Ecto neural progenitor cell (in vitro differentiated cells): ENCODE results near the gene ST3GAL4.
"Not testable (repeated sequence)": the region's sequence is repeated elsewhere in the genome, so short reads cannot be mapped to it uniquely, and the experiment has no call there.

ENCODE experiments used
- DNase-seq: peaks from one replicate; pipeline ENCODE4 v3.0.0-alpha.2; 2018; ENCODE audit warnings: low spot score

ST3GAL4 gene

GRCh38 chr11:126387857-126388256 lies 32.4 kb downstream of the ST3GAL4 start:
- no peak for DNase-seq

DNA sequence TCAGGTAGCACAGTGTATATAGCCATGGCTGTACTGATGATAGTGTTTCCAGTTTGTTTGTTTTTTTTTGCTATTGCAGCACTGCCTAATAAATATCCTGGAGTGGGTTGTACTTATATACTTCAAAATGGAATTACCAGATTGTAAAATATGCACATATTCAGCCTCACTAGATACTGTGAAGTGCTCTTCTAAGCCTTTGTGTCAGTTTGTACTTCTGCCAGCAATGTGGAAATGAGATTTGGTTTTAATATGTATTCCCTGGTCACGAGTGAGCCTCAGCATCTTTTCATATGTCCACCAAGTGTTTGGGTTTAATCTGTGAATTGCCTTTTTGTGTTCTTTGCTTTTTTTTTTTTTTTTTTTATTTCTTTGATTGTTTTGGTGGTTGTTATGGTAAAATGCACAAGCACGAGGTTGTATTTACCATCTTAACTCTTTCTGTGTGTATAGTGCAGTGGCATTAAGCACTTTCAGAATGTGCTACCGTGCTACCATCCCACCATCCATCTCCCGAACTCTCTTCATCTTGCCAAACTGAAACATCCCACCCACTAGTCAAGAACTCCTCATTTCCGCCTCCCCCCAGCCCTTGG lies 34.9 kb downstream of the ST3GAL4 start:
- no peak for DNase-seq

DNA sequence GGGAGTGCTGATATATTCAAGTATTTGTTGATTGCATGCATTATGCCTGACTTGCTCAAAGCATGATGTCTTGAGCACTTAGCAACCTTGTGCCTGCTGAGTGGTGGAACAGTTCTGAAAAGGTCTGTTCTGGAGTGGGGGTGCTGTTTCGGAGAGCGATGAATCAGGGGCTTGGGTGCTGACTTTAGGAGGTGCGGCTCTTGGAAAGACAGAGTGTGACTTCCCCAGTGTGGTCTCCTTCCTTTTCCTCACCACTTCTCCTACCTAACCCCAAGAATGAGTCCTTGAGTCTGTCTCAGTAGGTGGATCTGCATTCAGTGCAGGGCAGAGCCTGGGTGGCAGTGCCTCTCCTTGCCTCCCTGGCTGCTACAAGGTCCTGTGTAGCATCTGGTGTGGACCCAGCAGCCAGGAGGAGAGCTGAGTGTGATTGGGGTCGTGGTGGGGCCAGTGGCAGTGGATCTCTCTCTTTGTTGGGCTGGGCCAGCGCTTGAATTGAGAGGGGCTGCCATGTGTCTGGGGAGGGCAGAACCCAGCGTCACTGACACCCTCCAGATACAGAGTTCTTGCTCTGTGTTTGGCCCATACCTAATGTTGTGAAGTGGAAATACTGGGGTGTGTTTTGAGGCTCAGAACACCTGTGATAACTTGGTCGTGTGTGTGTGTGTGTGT lies 35.9 kb downstream of the ST3GAL4 start:
- DNase-seq: no peak

DNA sequence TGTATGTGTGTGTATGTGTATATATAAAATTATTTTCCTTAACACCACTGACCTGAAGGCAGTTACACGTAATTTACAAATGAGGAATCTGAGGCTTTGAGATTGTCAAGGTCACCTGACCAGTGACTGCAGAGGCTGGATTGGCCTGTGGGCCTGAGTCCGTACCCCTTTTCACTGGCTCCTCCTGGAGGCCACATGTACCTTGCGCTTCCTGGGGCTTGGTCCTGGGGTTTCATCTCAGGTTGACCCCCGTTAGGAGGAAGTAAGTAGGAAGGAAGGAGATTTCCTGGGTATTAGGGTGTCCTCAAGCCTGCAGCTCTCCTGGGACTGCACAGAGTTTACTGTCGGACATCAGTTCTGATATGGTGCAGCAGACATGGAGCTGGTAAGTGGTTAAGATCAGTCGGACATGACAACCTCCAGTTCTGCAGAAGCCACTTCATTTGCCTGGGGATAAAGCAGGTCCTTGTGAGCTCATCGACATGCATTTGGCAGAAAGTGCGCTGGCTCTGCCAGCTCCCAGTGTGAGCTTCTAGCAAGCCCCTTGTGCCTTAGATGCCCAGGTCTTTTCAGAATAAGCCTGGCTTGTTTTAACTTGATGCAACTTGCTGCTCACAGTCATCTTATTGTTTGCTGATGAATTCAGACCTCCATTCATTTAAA lies 36.6 kb downstream of the ST3GAL4 start:
- DNase-seq: no peak

- no peak for DNase-seq
These were observed 37.1 kb downstream of the ST3GAL4 start for GRCh38 chr11:126392633-126393013.

DNA sequence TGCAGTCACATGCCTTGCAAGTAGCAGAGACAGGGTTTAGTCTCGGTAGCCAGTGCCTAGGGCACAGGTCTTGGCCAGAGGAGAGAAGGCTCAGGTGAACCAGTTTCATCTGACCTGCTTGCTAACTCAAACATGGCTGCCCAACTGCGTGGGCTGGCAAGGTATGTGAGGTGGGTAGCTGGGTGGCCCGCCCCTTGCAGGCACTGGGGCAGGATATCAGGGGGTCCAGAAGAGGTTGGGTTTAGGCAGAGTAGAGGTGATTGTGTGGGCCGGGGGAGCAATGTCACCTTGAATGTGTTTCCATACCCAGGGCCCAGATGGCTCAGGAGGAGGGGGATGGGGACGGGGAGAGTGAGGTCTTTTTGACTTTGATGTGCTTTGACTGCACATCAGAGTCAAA lies 37.7 kb downstream of the ST3GAL4 start:
- DNase-seq: no peak

- DNase-seq: no peak
These were observed 38.5 kb downstream of the ST3GAL4 start for GRCh38 chr11:126394036-126394435.

DNA sequence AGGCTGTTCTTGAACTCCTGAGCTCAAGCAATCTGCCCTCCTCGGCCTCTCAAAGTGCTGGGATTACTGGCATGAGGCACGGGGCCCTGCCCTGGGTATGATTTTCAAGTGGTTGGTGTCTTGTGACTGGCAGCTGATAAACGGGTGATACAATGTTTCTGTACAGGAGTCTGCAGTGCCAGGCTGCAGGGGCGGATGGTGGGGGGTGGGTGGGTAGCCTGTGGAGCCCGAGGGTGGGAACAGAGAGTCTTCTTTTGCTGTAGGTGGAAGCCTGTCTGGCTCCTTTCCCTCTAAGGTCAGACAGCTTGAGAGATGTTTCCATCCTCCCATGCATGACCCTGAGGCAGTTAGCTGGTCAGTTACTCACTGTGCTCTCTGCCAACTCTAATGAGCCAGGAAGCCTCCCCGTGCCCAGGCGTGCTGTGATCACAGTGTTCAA lies 39.2 kb downstream of the ST3GAL4 start:
- DNase-seq: not testable (repeated sequence)

GRCh38 chr11:126395784-126396183 lies 40.3 kb downstream of the ST3GAL4 start:
- not testable (repeated sequence) for DNase-seq

- not testable (repeated sequence) for DNase-seq
These were observed 40.8 kb downstream of the ST3GAL4 start for GRCh38 chr11:126396266-126396665.

GRCh38 chr11:126396965-126397364 lies 41.5 kb downstream of the ST3GAL4 start:
- no peak for DNase-seq

- no peak for DNase-seq
These were observed 42.8 kb downstream of the ST3GAL4 start for GRCh38 chr11:126398296-126398695.

DNA sequence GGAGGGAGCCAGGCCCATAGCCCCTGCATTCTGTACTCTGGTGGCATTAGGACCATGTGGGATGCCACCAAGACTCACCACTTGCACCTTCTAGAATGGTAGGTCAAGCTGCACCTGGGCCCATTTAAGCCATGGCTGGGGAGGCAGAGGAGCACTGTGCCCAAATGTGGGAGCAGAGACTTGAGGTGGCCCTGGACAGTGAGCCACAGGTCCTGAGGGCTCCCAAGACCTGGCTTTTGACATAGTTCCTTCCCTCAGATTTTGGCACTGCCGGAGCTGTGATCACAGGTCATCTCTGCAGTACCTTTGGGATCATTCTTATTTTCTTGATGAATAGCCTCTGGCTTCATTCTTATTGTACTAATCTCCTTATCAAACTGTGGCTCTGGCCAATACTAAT lies 43.2 kb downstream of the ST3GAL4 start:
- DNase-seq: no peak

GRCh38 chr11:126400019-126400418 lies 44.5 kb downstream of the ST3GAL4 start:
- DNase-seq: no peak

DNA sequence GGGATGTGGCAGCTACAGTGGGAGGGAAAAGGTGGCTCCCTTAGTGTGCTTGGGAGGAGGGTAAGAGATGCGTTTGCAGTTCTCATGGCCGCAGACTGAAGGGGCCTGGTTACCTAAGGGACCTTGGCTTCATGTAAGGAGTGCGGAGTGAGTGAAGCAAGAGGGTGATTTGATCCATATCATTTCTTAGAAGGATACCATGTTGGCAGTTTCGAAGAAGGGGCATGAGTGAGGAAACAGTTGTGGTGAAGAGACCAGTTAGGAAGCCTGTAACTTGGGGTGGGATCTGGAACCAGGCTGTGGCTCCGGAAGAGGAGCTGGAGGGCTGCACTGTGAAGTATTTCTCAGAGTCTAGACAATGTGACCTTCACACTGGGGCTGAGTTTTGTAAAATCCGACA lies 45.0 kb downstream of the ST3GAL4 start:
- no peak for DNase-seq

- DNase-seq: no peak
These were observed 47.6 kb downstream of the ST3GAL4 start for GRCh38 chr11:126403022-126403581.

DNA sequence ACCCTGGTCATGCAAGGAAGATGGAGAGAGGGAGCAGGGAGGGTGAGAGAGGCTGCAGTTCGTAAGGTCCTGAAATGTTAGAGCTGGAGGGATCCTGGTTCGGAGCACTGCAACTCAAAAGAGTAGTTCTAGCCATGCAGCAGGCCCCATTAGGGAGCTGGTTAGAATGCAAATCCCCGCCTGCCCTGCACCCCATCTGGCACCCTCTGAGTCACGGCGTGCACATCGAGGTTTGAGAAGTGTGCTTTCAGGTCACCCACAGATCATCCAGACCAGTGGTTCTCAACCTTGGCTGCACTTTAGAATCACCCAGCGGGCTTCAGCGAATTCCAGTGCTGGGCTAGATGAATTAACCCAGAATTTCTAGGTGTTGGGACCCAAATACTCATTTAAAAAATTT lies 48.2 kb downstream of the ST3GAL4 start:
- no peak for DNase-seq

DNA sequence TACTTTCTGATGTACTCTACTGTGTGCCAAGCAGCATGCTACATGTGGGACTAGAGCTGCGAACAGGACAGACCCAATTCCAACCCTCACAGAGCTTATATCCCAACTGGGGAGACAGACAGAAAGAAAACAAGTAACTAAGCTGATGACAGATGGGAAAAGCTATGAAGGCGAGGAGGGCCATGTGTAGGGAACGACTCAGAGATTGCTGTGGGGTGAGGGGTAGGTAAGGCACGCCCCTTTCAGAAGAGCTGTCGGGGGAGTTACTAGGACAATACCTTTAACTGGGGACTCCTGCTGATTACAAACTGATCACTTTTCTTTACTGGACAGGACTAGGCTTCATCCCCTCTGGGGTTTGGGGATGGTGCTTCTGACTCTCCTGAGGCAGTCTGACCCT lies 48.9 kb downstream of the ST3GAL4 start:
- no peak for DNase-seq

- no peak for DNase-seq
These were observed 49.9 kb downstream of the ST3GAL4 start for GRCh38 chr11:126405374-126405773.

DNA sequence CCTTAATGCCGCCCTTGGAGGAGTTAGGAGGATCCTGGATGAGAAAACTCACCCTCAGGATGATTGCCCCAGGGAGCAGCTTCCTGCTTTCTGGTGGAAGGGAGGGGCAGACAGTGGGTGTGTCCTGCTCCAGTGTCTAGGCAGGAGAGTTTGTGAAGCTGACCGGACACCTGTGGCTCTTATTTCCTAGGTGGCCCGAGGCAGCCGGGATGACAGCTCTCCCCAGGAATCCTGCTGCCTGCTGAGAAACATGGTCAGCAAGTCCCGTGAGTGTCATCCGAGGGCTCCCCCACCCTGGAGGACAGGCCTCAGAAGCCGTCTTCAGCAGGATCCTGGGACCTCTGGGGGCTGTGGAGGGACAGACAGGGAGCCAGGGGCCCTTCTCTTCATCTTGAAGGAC lies 50.4 kb downstream of the ST3GAL4 start:
- no peak for DNase-seq

- no peak for DNase-seq
These were observed 50.9 kb downstream of the ST3GAL4 start for GRCh38 chr11:126406368-126406767.

DNA sequence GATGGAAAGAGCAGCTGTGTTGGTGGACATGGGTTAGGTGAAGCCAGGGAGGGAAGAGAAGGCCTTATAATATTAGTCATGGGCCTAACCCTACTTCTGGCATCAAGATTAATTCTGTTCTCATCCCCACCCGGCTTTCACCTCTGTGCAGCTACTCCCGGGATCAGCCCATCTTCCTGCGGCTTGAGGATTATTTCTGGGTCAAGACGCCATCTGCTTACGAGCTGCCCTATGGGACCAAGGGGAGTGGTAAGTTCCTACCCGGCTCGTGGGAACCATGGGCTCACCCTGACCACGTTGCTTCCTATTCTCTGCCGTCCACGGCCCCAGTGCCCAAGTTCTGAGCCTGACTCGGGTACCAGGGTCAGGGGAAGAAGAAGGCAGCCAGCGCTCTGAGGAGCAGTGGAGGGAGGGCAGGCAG lies 51.6 kb downstream of the ST3GAL4 start:
- no peak for DNase-seq

DNA sequence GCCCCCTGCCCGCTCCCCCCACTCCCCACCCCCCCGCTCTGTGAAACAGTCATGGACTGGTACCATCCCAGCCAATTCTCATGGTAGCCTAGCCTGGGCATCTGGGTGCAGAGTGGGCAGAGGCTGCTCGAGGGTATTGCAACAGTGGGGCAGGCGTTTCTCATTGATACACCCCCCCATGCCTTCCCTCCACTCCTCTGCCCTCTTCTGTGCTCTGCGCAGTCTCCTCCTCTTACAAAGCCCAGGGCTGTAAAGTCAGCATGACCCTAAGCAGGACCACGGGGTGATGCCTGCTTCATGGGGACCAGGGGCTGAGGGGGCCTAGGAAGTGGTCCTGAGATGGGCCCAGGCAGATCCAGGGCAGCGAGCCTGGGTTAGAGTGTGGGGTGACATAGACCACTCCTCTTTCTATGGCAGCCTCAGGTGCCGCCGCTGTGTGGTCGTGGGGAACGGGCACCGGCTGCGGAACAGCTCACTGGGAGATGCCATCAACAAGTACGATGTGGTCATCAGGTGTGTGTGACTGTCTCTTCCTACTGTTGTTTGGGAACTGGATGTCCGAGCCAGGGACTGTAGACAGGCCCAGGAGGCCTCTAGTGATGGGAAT lies 52.3 kb downstream of the ST3GAL4 start:
- DNase-seq: no peak
